Right forelimb (tissue), 1 donor: ENCODE results near the gene LUM.
"Not testable (repeated sequence)": the region's sequence is repeated elsewhere in the genome, so short reads cannot be mapped to it uniquely, and the experiment has no call there.

Experiments
- DNase-seq: peaks from one replicate; pipeline ENCODE4 v3.0.0-alpha.2; 2018

Gene LUM

GRCh38 chr12:91109581-91110310, 1.5 kb downstream of the LUM start:
- no peak for DNase-seq

- DNase-seq: peak; percentile 88
Observed at GRCh38 chr12:91109148-91109564, 2.1 kb downstream of the LUM start.

- no peak for DNase-seq
Observed at GRCh38 chr12:91108196-91108755, 3.0 kb downstream of the LUM start.

- DNase-seq: no peak
Observed at GRCh38 chr12:91106283-91106682, 5.0 kb downstream of the LUM start.

DNA sequence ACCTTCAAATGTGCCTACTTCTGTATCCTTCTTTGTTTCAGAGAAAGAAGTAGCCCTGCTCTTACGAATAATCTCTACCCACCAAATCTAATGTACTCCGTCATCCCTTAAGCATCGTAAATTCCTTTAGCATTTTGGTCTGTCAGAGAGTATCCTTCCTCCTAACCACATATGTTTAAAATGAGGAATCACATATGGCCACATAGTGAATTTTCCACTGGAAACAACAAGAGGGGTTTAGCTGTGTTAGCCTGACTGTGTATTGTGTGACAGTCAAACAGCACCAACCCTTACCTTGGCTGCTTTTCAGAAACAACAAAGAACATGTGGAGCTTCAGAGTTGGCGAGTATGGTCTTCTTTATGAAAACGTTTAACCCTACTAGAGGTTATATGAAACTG, 5.5 kb downstream of the LUM start:
- no peak for DNase-seq

DNA sequence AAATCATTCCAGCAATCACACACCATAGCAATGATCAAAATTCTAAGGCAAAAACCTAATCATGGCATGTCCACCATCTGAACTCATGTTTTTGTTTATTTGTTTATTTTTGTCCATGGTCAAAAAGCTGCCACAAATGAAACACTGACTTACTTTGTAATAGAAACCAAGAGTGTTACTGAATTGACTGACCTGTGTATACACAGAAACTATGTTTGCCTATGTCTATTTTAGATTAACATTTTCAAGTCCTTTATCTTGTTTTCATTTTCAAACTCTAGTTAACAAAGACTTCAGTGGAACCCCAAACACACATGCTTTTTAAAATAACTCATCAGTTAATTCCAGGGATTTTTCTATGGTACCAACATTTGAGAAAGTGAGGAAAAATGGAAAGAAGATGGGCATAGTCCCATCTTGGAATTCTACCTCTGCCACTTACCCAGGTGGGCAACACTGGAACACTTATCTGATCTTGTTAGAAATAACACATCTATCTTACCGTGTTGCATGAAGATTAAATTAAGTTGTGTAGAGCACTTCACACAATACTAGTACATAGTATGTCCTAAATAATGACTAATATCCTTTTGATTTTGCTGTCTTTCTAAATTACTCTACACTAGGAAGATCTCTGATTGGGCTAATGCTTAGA, 6.4 kb downstream of the LUM start:
- no peak for DNase-seq

GRCh38 chr12:91103624-91104023, 7.7 kb downstream of the LUM start:
- DNase-seq: no peak

DNA sequence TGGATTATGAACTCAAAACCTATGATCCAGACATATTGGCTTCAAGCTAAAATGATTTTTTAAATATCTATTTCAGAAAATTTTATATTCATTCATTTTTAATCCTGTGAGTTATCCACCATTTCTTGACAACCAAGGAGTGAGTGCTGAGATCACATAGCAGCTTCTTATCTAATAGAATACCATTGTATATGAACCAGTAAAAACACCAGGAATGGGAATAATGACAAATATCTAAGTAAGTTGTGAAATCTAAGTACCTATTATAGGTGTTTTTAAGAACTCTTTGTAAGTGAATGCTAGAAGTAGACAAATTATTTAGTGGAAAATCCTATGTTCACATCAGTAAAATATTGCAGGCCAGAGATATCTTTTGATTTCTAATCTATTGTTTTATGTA, 8.2 kb downstream of the LUM start:
- DNase-seq: no peak

DNA sequence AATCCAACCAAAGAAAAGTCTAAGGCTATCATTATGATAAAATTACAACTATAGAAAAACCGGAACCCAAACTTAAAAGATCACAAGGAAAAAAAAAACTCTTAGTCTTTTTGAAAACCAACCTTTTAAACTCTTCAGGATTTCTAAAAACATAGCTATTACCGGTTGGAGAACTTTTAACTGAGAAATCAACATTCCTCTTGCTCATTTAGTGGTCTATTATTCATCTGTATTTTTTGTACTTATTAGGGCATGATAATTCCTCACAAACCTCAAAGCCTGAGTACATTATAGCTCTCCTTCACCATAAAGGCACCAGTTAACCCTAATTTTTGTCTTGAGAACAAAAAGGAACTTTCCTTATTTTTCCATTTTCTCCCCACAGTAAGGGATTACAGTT, 10.4 kb downstream of the LUM start:
- DNase-seq: no peak

GRCh38 chr12:91099836-91100235, 11.5 kb downstream of the LUM start:
- no peak for DNase-seq

DNA sequence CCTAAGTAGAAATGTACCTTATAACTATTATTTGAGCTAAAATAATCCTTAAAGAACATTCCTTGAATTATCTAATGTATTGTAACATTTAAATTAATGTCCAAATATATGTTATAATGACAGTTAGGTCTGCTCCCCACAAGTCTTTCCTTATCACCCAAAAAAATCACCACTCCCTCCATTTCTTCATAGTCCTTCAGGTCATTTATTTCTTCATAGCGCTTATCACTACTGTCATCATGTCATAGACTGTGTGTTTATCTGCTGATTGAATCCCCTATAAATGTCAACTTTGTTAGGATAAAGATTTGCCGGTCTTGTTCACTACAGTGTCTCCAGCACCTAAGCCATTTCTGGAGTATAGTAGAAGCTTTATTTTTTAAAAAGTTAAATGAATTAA, 12.0 kb downstream of the LUM start:
- no peak for DNase-seq

- DNase-seq: no peak
Observed at GRCh38 chr12:91098941-91099340, 12.4 kb downstream of the LUM start.

GRCh38 chr12:91098461-91098860, 12.8 kb downstream of the LUM start:
- no peak for DNase-seq

DNA sequence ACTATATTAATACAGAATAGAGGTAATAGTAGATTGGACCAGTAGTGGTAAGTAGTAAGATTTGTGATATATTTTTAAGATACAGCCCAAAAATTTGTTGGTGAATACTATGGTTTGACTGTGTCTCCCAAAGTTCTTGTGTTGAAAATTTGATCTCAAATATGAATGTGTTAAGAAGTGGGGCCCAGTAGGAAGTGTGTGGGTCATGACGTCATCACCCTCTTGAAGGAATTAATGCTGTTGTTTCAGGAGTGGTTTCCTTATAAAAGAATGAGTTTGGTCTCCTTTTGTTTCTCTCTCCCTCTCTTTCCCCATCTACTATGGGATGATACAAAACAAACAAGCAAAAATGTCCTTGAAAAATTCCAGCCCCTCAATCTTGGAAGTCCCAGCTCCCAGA, 16.3 kb downstream of the LUM start:
- no peak for DNase-seq

- DNase-seq: no peak
Observed at GRCh38 chr12:91094032-91094662, 17.1 kb downstream of the LUM start.

DNA sequence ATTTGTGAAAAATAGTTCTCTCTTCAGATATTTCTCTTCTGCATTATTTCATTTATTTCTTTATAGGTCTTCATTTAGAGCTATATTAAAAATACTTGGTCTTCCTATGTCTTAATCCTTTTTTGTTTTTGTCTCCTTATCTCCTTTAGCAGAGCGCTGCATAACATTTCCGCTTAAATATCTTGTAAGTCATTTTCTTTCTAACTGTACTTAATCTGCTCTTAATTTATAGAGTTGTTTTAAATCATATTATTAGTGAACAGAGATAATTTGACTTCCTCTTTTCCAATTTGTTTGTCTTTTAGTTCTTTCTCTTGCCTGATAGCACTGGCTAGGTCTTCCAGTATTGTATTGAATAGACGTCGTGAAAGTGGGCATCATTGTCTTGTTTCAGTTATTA, 18.0 kb downstream of the LUM start:
- no peak for DNase-seq

GRCh38 chr12:91091916-91092715, 19.2 kb downstream of the LUM start:
- no peak for DNase-seq

GRCh38 chr12:91089953-91090352, 21.3 kb downstream of the LUM start:
- not testable (repeated sequence) for DNase-seq

DNA sequence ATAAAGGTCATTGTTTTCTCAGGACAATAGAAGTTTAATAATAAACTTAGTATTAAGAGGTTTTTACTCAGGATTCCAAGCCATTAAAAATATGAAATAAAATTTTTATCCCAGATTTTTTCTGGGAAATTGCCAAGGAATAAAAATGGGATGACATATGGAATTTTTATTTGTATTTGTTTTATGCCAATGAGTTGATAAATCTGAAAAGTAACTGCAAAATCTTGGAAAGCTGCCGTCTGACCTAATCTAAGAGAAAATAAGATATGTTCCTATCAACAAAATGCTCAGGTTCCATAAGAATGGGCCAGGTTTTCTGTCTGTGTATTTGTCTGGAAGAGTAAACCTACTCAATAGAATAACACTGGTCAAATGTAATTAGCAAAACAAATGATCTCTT, 31.3 kb downstream of the LUM start:
- no peak for DNase-seq

DNA sequence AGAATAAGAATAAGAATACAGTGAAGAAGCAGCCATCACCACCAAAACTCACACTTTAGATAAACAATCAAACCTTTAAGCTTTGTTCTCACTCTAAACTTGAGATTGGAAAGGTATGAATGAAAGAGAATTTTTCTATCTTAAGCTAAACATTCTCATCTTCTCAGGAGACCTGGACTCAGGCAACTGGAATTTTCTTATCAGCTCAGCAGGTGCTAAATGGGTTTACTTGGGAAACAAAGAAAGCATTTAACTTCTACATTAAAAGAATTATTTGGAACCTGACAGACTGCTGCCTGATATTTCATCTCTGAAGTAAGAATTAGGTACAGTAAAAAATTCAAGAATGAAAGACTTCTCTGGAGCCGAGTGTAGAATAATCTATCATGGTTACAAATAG, 32.8 kb downstream of the LUM start:
- DNase-seq: no peak

GRCh38 chr12:91077228-91077954, 33.9 kb downstream of the LUM start:
- DNase-seq: no peak

DNA sequence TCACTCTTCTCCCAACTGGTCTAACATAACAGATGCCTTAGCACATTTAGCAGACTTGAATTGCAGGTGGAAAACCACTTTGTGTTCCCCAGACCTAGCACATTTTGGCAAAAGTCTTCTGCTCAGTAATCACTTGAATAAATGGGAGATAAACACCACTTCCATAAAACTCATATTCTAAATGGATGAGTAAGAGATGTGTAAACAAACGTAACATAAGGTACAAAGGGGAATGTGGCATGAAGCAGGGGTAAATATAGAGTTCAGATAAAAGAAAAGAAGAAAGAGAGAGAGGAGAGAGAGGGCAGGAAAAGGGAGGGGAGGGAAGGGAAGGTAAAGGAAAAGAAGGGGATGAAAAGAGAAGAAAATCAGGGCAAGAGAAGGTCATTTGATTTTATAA, 36.4 kb downstream of the LUM start:
- no peak for DNase-seq
